Suppressor macrophage (primary cell): Measurements from ENCODE around the gene PKD1L1.
"Not testable (repeated sequence)": the region's sequence is repeated elsewhere in the genome, so short reads cannot be mapped to it uniquely, and the experiment has no call there.

Experiments used
- DNase-seq, 4 experiments: peaks; one replicate each; pipeline ENCODE4 v3.0.0-alpha.2; 2020 to 2022

PKD1L1 gene

GRCh38 chr7:47954231-47954911 is 6.1 kb upstream of the PKD1L1 start:
- no peak for DNase-seq

GRCh38 chr7:47953822-47954221 is 5.6 kb upstream of the PKD1L1 start:
- DNase-seq = no peak

GRCh38 chr7:47952224-47952623 is 4.0 kb upstream of the PKD1L1 start:
- DNase-seq = no peak

- DNase-seq = no peak
These were observed 3.1 kb upstream of the PKD1L1 start for GRCh38 chr7:47951374-47951773.

GRCh38 chr7:47950714-47951113 is 2.4 kb upstream of the PKD1L1 start:
- DNase-seq = no peak

GRCh38 chr7:47949703-47950102 is 1.4 kb upstream of the PKD1L1 start:
- DNase-seq = no peak

- DNase-seq = no peak
These were observed 914 bp downstream of the PKD1L1 start for GRCh38 chr7:47947355-47947749.

GRCh38 chr7:47946581-47947354 is 1.5 kb downstream of the PKD1L1 start:
- DNase-seq = no peak

GRCh38 chr7:47945261-47946015 is 2.8 kb downstream of the PKD1L1 start:
- peak; percentile 83 to 91 (median 90) for DNase-seq

GRCh38 chr7:47944536-47945260 is 3.6 kb downstream of the PKD1L1 start:
- DNase-seq = no peak

GRCh38 chr7:47943676-47944474 is 4.4 kb downstream of the PKD1L1 start:
- DNase-seq = no peak

GRCh38 chr7:47942651-47943050 is 5.6 kb downstream of the PKD1L1 start:
- not testable (repeated sequence) for DNase-seq

- DNase-seq = peak; percentile 34 to 69 (median 52)
These were observed 6.1 kb downstream of the PKD1L1 start for GRCh38 chr7:47942132-47942531.

- DNase-seq = peak; percentile 90 to 97 (median 93)
These were observed 7.0 kb downstream of the PKD1L1 start for GRCh38 chr7:47941136-47941844.

- DNase-seq = no peak
These were observed 7.9 kb downstream of the PKD1L1 start for GRCh38 chr7:47940088-47941013.

- no peak for DNase-seq
These were observed 8.7 kb downstream of the PKD1L1 start for GRCh38 chr7:47939425-47940036.

- no peak for DNase-seq
These were observed 9.6 kb downstream of the PKD1L1 start for GRCh38 chr7:47938574-47939165.

- no peak for DNase-seq
These were observed 10.3 kb downstream of the PKD1L1 start for GRCh38 chr7:47937711-47938573.
